HL-60 (cell line): ENCODE results near the gene LCOR.

Experiments
- POLR2AphosphoS5 ChIP-seq: IDR thresholded peaks from 2 replicates; pipeline ENCODE4 v1.6.1; 2012; ENCODE audit warnings: low read depth
- REST ChIP-seq: IDR thresholded peaks from 2 replicates; pipeline ENCODE4 v1.6.1; 2012; ENCODE audit warnings: low read depth; ENCODE audit not compliant: insufficient replicate concordance

DNA sequence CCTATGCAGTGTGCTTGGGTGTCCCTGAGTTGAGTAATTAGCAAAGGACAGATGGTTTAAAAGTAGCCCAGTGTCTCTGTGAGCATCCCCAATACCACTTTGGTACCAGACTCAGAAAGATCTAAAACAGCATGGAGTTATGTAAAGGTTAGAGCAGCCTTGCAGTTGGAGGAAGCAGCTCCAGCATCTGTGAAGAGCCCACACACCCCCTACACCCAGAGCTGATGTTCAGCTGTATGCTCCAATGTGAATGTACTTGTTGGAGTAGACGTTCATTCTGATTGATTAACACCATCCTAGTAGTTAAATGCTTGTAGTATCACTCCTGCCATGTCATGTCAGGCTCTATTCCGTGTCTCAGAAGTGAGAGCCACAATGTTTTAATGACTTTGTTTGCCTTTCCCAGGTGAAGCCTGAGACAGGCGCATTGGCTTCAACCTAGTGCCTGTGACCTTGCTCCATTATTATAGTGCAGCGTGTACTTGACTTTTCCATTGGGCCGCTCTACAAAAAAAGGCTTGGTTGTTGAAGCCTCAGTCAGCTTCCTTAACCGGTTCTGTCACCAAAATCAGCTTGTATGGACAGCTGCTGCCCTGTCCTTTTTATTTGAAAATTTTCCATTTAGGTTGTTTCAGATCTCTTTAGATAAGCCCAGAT lies 154.2 kb downstream of the LCOR start:
- TF ChIP-seq POLR2AphosphoS5 (no peak), REST (no peak)
